B cell (primary cell): Measurements from ENCODE around the gene NUAK1.

ENCODE experiments used
- EZH2 ChIP-seq: IDR thresholded peaks from 2 replicates; pipeline ENCODE4 v1.6.1; 2012; ENCODE audit warnings: borderline replicate concordance, low read depth, mild to moderate bottlenecking, moderate library complexity, low read length; ENCODE audit not compliant: insufficient read depth, poor library complexity, severe bottlenecking
- TF ChIP-seq, protein P1 (sequence below): fragments of 200-600 bp; IDR thresholded peaks from one replicate; pipeline ENCODE4 v1.8.0; 2022; ENCODE audit warnings: antibody characterized with exemption, mild to moderate bottlenecking

DNA sequence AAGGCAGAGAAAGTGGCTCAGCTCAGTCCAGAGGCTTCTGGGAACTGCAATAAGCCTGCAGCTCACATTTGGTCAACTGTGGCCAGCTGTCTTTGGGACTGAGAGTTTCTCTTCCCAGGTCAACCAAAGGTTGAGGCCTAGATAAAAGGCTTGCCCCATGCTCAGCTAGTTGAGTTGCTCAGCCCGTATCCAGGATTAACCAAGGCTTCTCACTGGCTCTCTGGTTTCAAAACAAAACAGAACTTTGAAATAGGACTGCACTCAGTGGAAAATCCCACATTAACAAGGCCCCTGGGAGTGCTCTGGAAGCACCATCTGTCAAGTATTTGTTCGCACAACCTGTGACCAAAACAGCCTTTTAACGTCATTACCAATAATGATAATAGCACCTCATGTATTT is 40.3 kb upstream of the NUAK1 start:
- TF ChIP-seq, protein P1, sequence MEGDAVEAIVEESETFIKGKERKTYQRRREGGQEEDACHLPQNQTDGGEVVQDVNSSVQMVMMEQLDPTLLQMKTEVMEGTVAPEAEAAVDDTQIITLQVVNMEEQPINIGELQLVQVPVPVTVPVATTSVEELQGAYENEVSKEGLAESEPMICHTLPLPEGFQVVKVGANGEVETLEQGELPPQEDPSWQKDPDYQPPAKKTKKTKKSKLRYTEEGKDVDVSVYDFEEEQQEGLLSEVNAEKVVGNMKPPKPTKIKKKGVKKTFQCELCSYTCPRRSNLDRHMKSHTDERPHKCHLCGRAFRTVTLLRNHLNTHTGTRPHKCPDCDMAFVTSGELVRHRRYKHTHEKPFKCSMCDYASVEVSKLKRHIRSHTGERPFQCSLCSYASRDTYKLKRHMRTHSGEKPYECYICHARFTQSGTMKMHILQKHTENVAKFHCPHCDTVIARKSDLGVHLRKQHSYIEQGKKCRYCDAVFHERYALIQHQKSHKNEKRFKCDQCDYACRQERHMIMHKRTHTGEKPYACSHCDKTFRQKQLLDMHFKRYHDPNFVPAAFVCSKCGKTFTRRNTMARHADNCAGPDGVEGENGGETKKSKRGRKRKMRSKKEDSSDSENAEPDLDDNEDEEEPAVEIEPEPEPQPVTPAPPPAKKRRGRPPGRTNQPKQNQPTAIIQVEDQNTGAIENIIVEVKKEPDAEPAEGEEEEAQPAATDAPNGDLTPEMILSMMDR: no peak
- TF ChIP-seq EZH2: no peak
